Muscle layer of colon (tissue), 2 donors: Measurements from ENCODE around the gene TANC1.

Experiments
- H3K27ac ChIP-seq: one replicate; pipeline ENCODE4 v1.7.0; 2013; ENCODE audit warnings: low read depth, mild to moderate bottlenecking, low read length, moderate library complexity
- H3K27me3 ChIP-seq, 2 donors: one replicate each; pipeline ENCODE4 v1.7.0; 2013; ENCODE audit warnings: low read length in 2 of 2, mild to moderate bottlenecking in 2 of 2; ENCODE audit not compliant: insufficient read depth in 2 of 2, control insufficient read depth in 1 of 2
- H3K36me3 ChIP-seq: one replicate; pipeline ENCODE4 v1.7.0; 2013; ENCODE audit warnings: mild to moderate bottlenecking, low read length; ENCODE audit not compliant: insufficient read depth
- H3K4me1 ChIP-seq: one replicate; pipeline ENCODE4 v1.7.0; 2013; ENCODE audit warnings: mild to moderate bottlenecking, low read length; ENCODE audit not compliant: insufficient read depth
- H3K4me3 ChIP-seq, 2 donors: one replicate each; pipeline ENCODE4 v1.7.0; 2013; ENCODE audit warnings: low read length in 2 of 2, low read depth in 1 of 2, mild to moderate bottlenecking in 1 of 2, moderate library complexity in 1 of 2
- H3K9ac ChIP-seq: one replicate; pipeline ENCODE4 v1.7.0; 2013; ENCODE audit warnings: low read length
- H3K9me3 ChIP-seq: one replicate; pipeline ENCODE4 v1.7.0; 2013; ENCODE audit warnings: mild to moderate bottlenecking, low read length
- donor health status: abdominal sarcoma.
- donor health status: Adenocarcinoma of cecum.

Gene TANC1

DNA sequence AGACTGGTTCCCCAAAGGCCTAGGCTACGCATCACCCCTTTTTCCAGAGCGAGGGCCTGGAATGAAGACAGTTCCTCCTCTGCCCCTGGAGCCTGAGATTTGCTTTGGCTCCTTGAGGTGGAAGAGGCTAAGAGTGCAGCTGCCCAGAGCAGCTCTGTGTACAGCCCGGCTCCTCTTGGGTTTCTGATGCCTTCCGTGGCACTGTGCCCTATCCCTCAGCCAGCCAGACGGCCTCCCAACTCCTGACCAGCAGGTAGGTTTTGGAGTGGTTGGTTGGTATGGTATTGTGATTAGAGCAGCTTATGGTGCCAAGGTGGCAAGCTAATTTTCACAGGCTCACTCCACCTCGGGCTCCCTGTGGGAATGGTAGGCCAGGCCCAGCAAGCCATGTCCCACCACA is 112.2 kb downstream of the TANC1 start:
- Histone ChIP-seq H3K4me3 (no peak overlapping the region), H3K9ac (no peak overlapping the region), H3K36me3 (no peaks in the 10 kb centered on the region), H3K27me3 (no peaks in the 10 kb centered on the region), H3K9me3 (no peaks in the 10 kb centered on the region), H3K27ac (no peak overlapping the region), H3K4me1 (peaks cover 33% of the 10 kb centered on the region)

DNA sequence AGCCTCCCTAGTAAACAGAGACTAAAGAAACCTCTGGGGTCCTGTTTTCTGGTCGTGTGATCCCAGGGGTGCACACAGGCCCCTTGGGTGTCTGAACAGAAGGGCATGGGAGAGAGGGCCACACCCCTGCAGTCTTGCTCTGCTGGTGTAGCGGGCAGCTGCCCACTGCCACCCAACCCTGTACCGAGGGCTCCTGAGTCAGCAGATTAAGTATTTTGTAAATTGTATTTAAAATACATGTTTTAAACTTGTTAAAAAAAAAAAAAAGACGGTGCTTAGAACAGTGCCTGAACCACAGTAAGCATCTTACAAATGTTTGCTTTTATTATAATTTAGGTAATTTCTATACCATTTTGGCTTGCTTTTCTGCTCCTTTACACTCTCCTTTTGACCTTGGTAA is 113.7 kb downstream of the TANC1 start:
- Histone ChIP-seq H3K4me3 (no peak overlapping the region), H3K27me3 (no peaks in the 10 kb centered on the region), H3K36me3 (no peaks in the 10 kb centered on the region), H3K4me1 (peaks cover 32% of the 10 kb centered on the region), H3K9me3 (no peaks in the 10 kb centered on the region), H3K9ac (no peak overlapping the region), H3K27ac (no peak overlapping the region)

DNA sequence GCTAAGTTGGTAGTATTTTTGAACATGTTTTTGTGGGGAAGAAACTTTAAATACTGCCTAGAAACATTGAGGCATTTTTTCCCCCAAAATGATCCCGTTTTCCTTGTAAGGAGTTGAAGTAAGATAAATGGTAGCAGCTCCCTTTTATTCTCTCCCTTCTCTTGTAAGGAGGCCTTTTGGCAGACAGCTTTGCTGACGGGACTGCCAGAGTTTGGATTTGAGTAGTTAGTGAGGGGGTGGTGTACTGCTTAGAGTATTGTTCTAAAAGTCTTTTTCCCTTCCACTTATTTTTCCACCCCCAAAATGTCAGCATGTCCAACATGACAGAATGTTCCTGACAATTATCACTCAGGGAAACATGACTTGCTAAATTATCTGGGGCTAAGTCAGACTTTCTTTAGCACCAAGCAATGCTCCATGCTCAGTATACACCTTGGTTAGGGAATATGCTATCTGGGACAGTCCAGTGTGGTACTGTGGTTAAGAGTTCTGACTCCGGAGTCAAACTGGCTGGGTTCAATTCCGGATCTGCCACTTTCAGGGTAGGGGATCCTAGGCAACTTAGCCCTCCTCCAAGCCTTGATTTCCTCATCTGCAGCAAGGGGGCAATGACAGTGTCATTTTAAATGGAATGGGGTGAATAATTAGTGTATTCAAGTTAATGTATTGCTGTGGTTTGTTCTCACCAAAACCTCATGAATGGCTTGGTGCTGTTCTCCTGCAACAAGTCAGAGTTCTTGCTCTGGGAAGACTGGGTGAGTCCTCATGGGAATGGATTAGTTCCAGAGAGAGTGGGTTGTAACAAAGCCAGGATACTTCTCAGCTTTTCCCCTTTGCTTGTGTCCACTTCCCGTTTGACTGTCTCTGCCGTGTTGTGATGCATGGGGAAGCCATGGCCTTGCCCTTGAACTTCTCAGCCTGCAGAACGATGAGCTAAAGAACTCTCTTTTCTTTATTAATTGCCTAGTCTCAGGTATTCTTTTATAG is 116.2 kb downstream of the TANC1 start:
- Histone ChIP-seq H3K4me1 (peaks cover 43% of the 10 kb centered on the region), H3K27me3 (no peaks in the 10 kb centered on the region), H3K36me3 (no peaks in the 10 kb centered on the region), H3K4me3 (no peak overlapping the region), H3K9ac (peak overlapping the region; percentile 37), H3K27ac (peak overlapping the region; percentile 66), H3K9me3 (no peaks in the 10 kb centered on the region)

DNA sequence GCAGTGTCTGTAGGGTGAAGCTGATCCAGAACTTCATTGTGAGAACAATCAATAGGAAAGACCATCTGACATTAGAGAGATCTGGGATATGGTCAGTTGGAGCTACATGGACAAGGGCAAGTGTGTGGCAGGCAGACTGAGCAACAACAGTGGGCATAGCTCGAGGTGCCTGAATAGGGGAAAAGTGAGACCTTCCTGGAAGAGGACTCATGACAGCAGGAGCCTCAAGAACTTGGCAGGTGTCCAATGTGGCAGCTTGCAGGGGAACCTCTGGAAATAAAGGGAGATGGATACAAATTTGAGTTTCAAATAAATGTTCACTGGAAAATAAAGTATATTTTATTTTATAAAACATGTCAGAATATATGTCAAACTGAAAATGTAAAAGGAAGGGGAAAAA is 117.9 kb downstream of the TANC1 start:
- no peaks in the 10 kb centered on the region for H3K27me3 ChIP-seq
- no peaks in the 10 kb centered on the region for H3K9me3 ChIP-seq
- no peak overlapping the region for H3K9ac ChIP-seq
- H3K27ac ChIP-seq, result no peak overlapping the region
- no peak overlapping the region for H3K4me3 ChIP-seq
- H3K4me1 ChIP-seq, result peaks cover 60% of the 10 kb centered on the region
- no peaks in the 10 kb centered on the region for H3K36me3 ChIP-seq

DNA sequence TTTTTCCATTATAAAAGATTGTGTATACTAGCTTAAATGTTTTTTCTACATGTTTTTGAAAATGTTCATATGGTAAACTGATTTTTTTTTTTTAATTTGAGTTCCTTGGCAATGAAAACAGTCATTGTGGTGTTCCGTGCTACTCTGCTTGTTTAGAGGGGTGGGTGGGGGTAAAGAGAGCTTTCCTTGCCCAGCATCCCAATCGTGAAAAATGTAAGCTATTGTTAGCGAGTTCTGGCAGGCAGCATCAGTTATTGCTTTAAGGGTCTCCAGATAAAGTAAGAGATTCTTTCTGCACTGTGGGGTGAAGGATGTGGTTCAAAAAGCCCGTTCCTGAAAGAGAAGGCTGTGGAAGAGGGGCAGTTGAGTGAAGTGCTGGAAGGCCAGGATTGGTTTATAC is 118.4 kb downstream of the TANC1 start:
- H3K9me3 ChIP-seq, result no peaks in the 10 kb centered on the region
- H3K4me3 ChIP-seq, result no peak overlapping the region
- peaks cover 65% of the 10 kb centered on the region for H3K4me1 ChIP-seq
- no peaks in the 10 kb centered on the region for H3K36me3 ChIP-seq
- no peak overlapping the region for H3K9ac ChIP-seq
- no peak overlapping the region for H3K27ac ChIP-seq
- no peaks in the 10 kb centered on the region for H3K27me3 ChIP-seq

DNA sequence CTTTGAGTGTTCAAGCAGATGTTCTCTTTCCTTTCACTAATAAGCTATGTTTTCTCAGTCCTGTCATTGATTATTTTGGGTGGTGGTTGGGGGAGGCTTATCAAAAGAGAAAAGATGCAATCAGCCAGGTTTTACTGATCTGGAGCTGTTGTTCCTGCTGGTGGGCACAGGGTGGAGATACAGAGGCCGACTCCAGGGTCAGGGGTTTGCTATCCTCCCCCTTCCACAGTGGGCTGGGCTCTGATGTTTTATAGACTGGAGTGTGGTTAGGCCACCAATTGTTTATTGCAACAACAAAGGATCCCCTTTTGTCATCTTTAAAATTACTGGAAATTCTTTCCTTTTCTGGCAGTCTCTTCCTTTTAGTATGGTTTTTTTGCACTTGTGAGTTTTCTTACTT is 120.5 kb downstream of the TANC1 start:
- Histone ChIP-seq H3K27ac (no peak overlapping the region), H3K36me3 (no peaks in the 10 kb centered on the region), H3K9ac (no peak overlapping the region), H3K9me3 (no peaks in the 10 kb centered on the region), H3K4me3 (no peak overlapping the region), H3K4me1 (peaks cover 79% of the 10 kb centered on the region), H3K27me3 (no peaks in the 10 kb centered on the region)

DNA sequence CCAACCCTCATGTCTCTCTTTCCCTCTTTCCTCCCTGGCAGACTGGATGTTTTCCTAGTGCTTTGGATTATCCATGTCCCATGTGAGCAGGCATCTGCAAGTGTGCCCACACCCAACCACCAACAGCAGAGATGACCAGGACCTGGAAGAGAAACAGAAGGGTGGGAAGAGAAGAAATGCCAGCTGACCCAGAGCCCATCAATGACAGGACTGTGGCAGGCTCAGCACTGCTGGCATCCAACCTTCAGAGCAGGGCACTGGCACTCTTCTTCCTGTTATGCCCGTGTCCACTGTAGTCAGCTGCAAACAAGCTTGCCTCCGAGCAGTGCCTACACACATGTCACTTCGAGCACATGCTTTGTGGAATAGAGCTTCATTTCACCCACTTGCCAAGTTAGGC is 121.1 kb downstream of the TANC1 start:
- peaks cover 79% of the 10 kb centered on the region for H3K4me1 ChIP-seq
- H3K4me3 ChIP-seq, result no peak overlapping the region
- H3K36me3 ChIP-seq, result no peaks in the 10 kb centered on the region
- no peak overlapping the region for H3K9ac ChIP-seq
- H3K27ac ChIP-seq, result peak overlapping the region; percentile 4
- no peaks in the 10 kb centered on the region for H3K27me3 ChIP-seq
- no peaks in the 10 kb centered on the region for H3K9me3 ChIP-seq

DNA sequence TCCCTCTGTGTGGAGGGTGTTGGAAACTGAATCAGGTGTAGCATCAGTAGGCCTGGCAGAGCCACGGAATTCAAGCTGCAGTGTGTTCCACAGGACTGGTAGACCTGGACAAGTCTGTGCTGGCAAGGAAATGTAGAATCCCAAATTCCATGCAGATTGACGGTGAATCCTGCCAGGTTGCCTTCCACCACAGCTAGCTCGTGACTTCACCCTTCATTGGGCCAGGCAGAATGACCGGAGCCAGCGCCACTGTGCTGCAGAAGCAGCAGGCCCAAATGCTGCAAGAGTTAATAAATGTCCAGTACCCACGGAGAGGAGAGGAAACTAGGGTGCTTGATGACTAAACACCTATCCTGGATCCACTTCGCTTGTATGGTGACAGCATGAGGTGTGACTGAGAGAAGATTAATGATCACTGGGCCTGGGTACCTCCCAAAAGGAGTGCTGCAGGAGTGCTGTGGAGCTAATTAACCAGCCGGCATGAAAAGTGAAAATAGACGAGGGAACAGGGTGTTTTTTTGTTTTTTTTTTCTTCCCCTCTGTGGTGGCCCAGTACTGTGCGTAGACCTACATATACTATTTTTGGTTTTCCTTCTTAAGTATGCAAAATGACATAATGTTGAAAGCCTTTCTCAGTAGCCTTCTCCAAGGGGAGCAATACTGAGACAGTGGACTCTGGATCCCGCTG is 122.2 kb downstream of the TANC1 start:
- Histone ChIP-seq H3K9ac (no peak overlapping the region), H3K27ac (peak overlapping the region; percentile 65), H3K4me3 (peak overlapping the region in 1 of 2 donors; percentile 18), H3K27me3 (no peaks in the 10 kb centered on the region), H3K9me3 (no peaks in the 10 kb centered on the region), H3K4me1 (peaks cover 73% of the 10 kb centered on the region), H3K36me3 (no peaks in the 10 kb centered on the region)

DNA sequence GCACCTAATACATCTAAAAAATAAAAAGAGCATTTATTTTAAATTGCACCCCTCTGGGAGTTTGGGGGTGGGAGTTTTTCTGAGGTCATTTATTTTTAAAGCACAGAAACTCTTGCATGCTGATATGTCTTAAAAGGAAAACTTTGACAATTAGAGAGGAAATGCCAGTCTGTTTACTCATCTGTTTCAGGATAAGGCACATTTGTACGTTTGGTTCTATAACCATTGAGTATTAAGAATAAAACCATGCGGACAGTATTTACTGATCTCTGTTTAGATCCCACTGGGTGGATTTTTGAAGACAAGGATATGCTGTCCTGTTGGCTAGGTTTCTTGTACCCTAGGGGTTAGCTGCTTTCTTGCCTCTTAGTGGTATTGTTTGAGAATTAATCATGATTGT is 122.9 kb downstream of the TANC1 start:
- H3K27me3 ChIP-seq, result no peaks in the 10 kb centered on the region
- H3K27ac ChIP-seq, result peak overlapping the region; percentile 65
- no peak overlapping the region for H3K4me3 ChIP-seq
- no peak overlapping the region for H3K9ac ChIP-seq
- H3K36me3 ChIP-seq, result no peaks in the 10 kb centered on the region
- no peaks in the 10 kb centered on the region for H3K9me3 ChIP-seq
- H3K4me1 ChIP-seq, result peaks cover 66% of the 10 kb centered on the region

DNA sequence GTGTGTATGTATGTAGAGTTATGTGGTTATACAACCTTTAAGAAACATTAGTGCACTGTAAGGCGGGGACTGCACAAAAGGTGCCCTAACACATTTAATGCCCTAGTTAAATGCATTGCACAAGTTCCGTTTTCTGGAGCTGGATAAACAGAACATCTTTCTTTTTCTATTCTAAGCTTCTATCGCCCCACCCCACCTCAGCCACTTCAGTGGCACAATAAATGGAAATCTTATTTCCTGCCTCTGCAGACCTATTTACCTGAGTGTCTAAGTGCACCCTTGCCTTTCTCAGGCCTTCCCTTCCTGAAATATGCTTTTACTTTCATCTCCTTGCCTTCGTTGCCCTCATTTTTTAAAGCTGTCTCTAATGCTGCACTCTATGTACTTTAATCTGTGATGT is 123.5 kb downstream of the TANC1 start:
- Histone ChIP-seq H3K4me3 (no peak overlapping the region), H3K4me1 (peaks cover 65% of the 10 kb centered on the region), H3K9ac (no peak overlapping the region), H3K27ac (peak overlapping the region; percentile 65), H3K9me3 (no peaks in the 10 kb centered on the region), H3K36me3 (no peaks in the 10 kb centered on the region), H3K27me3 (no peaks in the 10 kb centered on the region)

DNA sequence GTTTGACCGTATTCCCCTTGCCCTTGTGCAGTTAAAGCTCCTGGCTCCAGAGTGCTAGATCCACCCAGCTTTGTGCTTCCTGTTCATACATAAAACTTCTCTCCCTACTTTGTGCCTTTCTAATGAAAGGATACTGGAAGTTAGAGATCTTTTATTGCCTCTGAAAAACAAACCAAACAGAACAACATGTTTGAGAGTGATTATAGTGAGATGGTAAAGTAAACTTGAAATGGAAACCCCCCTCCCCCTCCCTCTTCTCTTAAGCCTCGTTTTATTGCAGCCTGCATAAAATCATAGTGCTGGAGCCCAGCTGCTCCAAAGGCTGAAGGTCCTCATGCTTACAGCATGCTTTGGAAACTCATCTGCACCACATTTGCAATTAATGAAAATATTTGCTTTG is 125.1 kb downstream of the TANC1 start:
- Histone ChIP-seq H3K9me3 (no peaks in the 10 kb centered on the region), H3K4me1 (peaks cover 65% of the 10 kb centered on the region), H3K9ac (no peak overlapping the region), H3K4me3 (no peak overlapping the region), H3K27ac (peak overlapping the region; percentile 65), H3K36me3 (no peaks in the 10 kb centered on the region), H3K27me3 (no peaks in the 10 kb centered on the region)
